DMS53 treated with DMSO at 0.1 percent for 48 hours (cell line): ENCODE results near the gene CHD6.

Experiments
- DNase-seq: peaks from one replicate; lab custom pipeline; 2025; ENCODE audit not compliant: unreplicated experiment; lab: John Stamatoyannopoulos, UW

Gene CHD6

GRCh38 chr20:41623625-41624375, 5.6 kb upstream of the CHD6 start:
- DNase-seq, result no peak

GRCh38 chr20:41622584-41622983, 4.4 kb upstream of the CHD6 start:
- DNase-seq, result no peak

GRCh38 chr20:41621971-41622370, 3.8 kb upstream of the CHD6 start:
- no peak for DNase-seq

GRCh38 chr20:41621421-41621820, 3.2 kb upstream of the CHD6 start:
- DNase-seq, result no peak

- DNase-seq, result no peak
Observed at GRCh38 chr20:41619360-41620100, 1.4 kb upstream of the CHD6 start.

- peak; percentile 36 for DNase-seq
Observed at GRCh38 chr20:41618807-41619311, 682 bp upstream of the CHD6 start.

- no peak for DNase-seq
Observed at GRCh38 chr20:41617059-41617901, 897 bp downstream of the CHD6 start.

- no peak for DNase-seq
Observed at GRCh38 chr20:41616228-41616627, 1.9 kb downstream of the CHD6 start.

- DNase-seq, result no peak
Observed at GRCh38 chr20:41615676-41616075, 2.5 kb downstream of the CHD6 start.

- DNase-seq, result no peak
Observed at GRCh38 chr20:41615110-41615509, 3.1 kb downstream of the CHD6 start.

- no peak for DNase-seq
Observed at GRCh38 chr20:41613321-41613720, 4.9 kb downstream of the CHD6 start.

- DNase-seq, result no peak
Observed at GRCh38 chr20:41609474-41609873, 8.7 kb downstream of the CHD6 start.

- DNase-seq, result no peak
Observed at GRCh38 chr20:41608606-41609005, 9.6 kb downstream of the CHD6 start.

- DNase-seq, result no peak
Observed at GRCh38 chr20:41607791-41608190, 10.4 kb downstream of the CHD6 start.

- no peak for DNase-seq
Observed at GRCh38 chr20:41604002-41604401, 14.2 kb downstream of the CHD6 start.

- no peak for DNase-seq
Observed at GRCh38 chr20:41601742-41602141, 16.4 kb downstream of the CHD6 start.

- no peak for DNase-seq
Observed at GRCh38 chr20:41600926-41601631, 17.1 kb downstream of the CHD6 start.

- no peak for DNase-seq
Observed at GRCh38 chr20:41599699-41600104, 18.5 kb downstream of the CHD6 start.

- DNase-seq, result no peak
Observed at GRCh38 chr20:41598719-41599118, 19.5 kb downstream of the CHD6 start.

GRCh38 chr20:41594514-41595322, 23.5 kb downstream of the CHD6 start:
- DNase-seq, result no peak
